C4-2B (cell line): ENCODE data around the gene B3GALNT1.

Source experiments
- ZFX ChIP-seq: fragments of 450-650 bp; IDR thresholded peaks from 2 replicates; pipeline ENCODE4 v1.6.1; 2017
- TF ChIP-seq, protein P1 (sequence below): fragments of 450-650 bp; conservative IDR thresholded peaks from 2 replicates; pipeline ENCODE4 v1.5.1; 2017; ENCODE audit warnings: mild to moderate bottlenecking

GRCh38 chr3:161051856-161052255 lies 53.3 kb downstream of the B3GALNT1 start:
- TF ChIP-seq, protein P1, sequence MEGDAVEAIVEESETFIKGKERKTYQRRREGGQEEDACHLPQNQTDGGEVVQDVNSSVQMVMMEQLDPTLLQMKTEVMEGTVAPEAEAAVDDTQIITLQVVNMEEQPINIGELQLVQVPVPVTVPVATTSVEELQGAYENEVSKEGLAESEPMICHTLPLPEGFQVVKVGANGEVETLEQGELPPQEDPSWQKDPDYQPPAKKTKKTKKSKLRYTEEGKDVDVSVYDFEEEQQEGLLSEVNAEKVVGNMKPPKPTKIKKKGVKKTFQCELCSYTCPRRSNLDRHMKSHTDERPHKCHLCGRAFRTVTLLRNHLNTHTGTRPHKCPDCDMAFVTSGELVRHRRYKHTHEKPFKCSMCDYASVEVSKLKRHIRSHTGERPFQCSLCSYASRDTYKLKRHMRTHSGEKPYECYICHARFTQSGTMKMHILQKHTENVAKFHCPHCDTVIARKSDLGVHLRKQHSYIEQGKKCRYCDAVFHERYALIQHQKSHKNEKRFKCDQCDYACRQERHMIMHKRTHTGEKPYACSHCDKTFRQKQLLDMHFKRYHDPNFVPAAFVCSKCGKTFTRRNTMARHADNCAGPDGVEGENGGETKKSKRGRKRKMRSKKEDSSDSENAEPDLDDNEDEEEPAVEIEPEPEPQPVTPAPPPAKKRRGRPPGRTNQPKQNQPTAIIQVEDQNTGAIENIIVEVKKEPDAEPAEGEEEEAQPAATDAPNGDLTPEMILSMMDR: no peak
- TF ChIP-seq ZFX: no peak
